CD4-positive, alpha-beta T cell (primary cell): ENCODE results near the gene PI4KA. TPM values are rescaled to one million over a fixed set of nuclear protein-coding genes. Genes with fewer than 3 reads are reported as not detected.
"Not testable (repeated sequence)": the region's sequence is repeated elsewhere in the genome, so short reads cannot be mapped to it uniquely, and the experiment has no call there.

Experiments
- ATAC-seq: fragments of 200-7000 bp; cut with Tn5 transposase; one replicate; pipeline ENCODE4 v1.10.0; 2022; ENCODE audit warnings: mild to moderate bottlenecking; ENCODE audit not compliant: poor library complexity
- CTCF ChIA-PET: fragments of 350-600 bp; sonication (Branson Sonifier 250); formaldehyde crosslinking; loops from one replicate; lab custom pipeline; 2021; ENCODE audit warnings: antibody characterized with exemption, inconsistent platforms; lab: Charles Lee
- POLR2A ChIA-PET: fragments of 350-600 bp; sonication (Branson Sonifier 250); formaldehyde crosslinking; loops from one replicate; lab custom pipeline; 2021; ENCODE audit warnings: antibody characterized with exemption, inconsistent platforms; lab: Charles Lee
- DNase-seq, 14 experiments: peaks; one replicate each; pipeline ENCODE4 v3.0.0-alpha.2; 2013 to 2020; ENCODE audit warnings: mixed read lengths in 2 of 14
- H3K27ac ChIP-seq, 2 donors: one replicate each; pipeline versions ENCODE4 v1.5.1 to v1.7.0; 2013; ENCODE audit warnings: low read length in 2 of 2, low read depth in 1 of 2, mild to moderate bottlenecking in 1 of 2
- H3K27me3 ChIP-seq, 2 experiments: 1 replicate in 1 of 2; 2 replicates in 1 of 2; pipeline versions ENCODE4 v1.6.1 to v1.7.0; 2013; ENCODE audit warnings: low read length in 2 of 2, control low read depth in 1 of 2, mild to moderate bottlenecking in 1 of 2, moderate library complexity in 1 of 2; ENCODE audit not compliant: insufficient read depth in 2 of 2, control insufficient read depth in 1 of 2
- H3K36me3 ChIP-seq: one replicate; pipeline ENCODE4 v1.6.1; 2013; ENCODE audit warnings: low read length, control low read depth; ENCODE audit not compliant: insufficient read depth
- H3K4me1 ChIP-seq: one replicate; pipeline ENCODE4 v1.6.1; 2013; ENCODE audit warnings: low read length, control low read depth; ENCODE audit not compliant: insufficient read depth
- H3K4me3 ChIP-seq: one replicate; pipeline ENCODE4 v1.5.1; 2013; ENCODE audit warnings: mild to moderate bottlenecking, low read length, moderate library complexity
- H3K9me3 ChIP-seq, 2 experiments: 1 replicate in 1 of 2; 2 replicates in 1 of 2; pipeline versions ENCODE4 v1.6.1 to v1.7.0; 2013; ENCODE audit warnings: low read length in 2 of 2, mild to moderate bottlenecking in 2 of 2, control low read depth in 1 of 2, moderate library complexity in 1 of 2; ENCODE audit not compliant: control insufficient read depth in 1 of 2, insufficient read depth in 1 of 2
- H3K27ac Mint-ChIP-seq: one replicate; pipeline ENCODE4 v1.8.0; 2020; ENCODE audit warnings: mixed read lengths
- H3K27me3 Mint-ChIP-seq: one replicate; pipeline ENCODE4 v1.8.0; 2021; ENCODE audit warnings: mixed read lengths
- H3K36me3 Mint-ChIP-seq: one replicate; pipeline ENCODE4 v1.8.0; 2021; ENCODE audit warnings: low read depth, mixed read lengths
- H3K4me1 Mint-ChIP-seq: one replicate; pipeline ENCODE4 v1.8.0; 2021; ENCODE audit warnings: low read depth, mixed read lengths
- H3K4me3 Mint-ChIP-seq: one replicate; pipeline ENCODE4 v1.8.0; 2020; ENCODE audit warnings: mild to moderate bottlenecking, mixed read lengths
- H3K9me3 Mint-ChIP-seq: one replicate; pipeline ENCODE4 v1.8.0; 2020; ENCODE audit warnings: mixed read lengths
- intact Hi-C, 2 experiments: fragments of 100-400 bp; cut with DNase I in 1 of 2; cut with micrococcal nuclease in 1 of 2; formaldehyde crosslinking; loops; one replicate each; pipeline versions ENCODE4 v1.15.1 to v1.9.0; 2023 to 2025; cut with DNase I, micrococcal nuclease
- total RNA-seq, 174 experiments: library from RNA in 2 of 174; stranded (reverse) in 2 of 174; gene quantifications; one replicate each; pipeline ENCODE4 v1.2.3 and lab custom pipeline; 2021 to 2026

PI4KA gene
- total RNA-seq, 2 experiments from 2014 or later, result 137 to 146 TPM

GRCh38 chr22:20707549-20708118, 151.0 kb downstream of the PI4KA start:
- H3K27ac Mint-ChIP-seq, POLR2A ChIA-PET, H3K4me3 ChIP-seq, H3K4me1 Mint-ChIP-seq, DNase-seq, H3K27me3 ChIP-seq, H3K9me3 Mint-ChIP-seq, intact Hi-C loops, H3K27me3 Mint-ChIP-seq, H3K27ac ChIP-seq, ATAC-seq, H3K4me1 ChIP-seq, H3K9me3 ChIP-seq, H3K4me3 Mint-ChIP-seq, CTCF ChIA-PET, H3K36me3 ChIP-seq: not testable (repeated sequence)
- H3K36me3 Mint-ChIP-seq, result peaks cover 21% of the 10 kb centered on the region

- peak overlapping the region; percentile 43 for H3K4me3 ChIP-seq
- not testable (repeated sequence) for H3K27me3 Mint-ChIP-seq
Measured at GRCh38 chr22:20703816-20704609, 154.6 kb downstream of the PI4KA start.

GRCh38 chr22:20703414-20703806, 155.2 kb downstream of the PI4KA start:
- H3K9me3 Mint-ChIP-seq, H3K9me3 ChIP-seq, H3K36me3 ChIP-seq, H3K27me3 ChIP-seq, DNase-seq, H3K27ac ChIP-seq, H3K27me3 Mint-ChIP-seq, CTCF ChIA-PET: not testable (repeated sequence)
- Mint-ChIP-seq H3K4me3 (peak overlapping the region; percentile 94), H3K4me1 (peaks cover 15% of the 10 kb centered on the region), H3K27ac (peak overlapping the region; percentile 97), H3K36me3 (peaks cover 14% of the 10 kb centered on the region)
- peak; percentile 14 for ATAC-seq
- POLR2A ChIA-PET, result interaction anchor here (0.6 to 3.0 kb wide), 14 partner anchors 12 to 404 kb away, joined by 3 to 26 read pairs (median 4); partner anchors contain the start of genes DGCR6L, MED15 and ZNF74
- Histone ChIP-seq H3K4me3 (peak overlapping the region; percentile 43), H3K4me1 (peaks cover 17% of the 10 kb centered on the region)
- intact Hi-C loops, result loop anchor here in 1 of 2 experiments (5.0 kb wide), 2 partner anchors 136 to 206 kb away; partner anchors contain the start of gene KLHL22

More at GRCh38 chr22:20703816-20704609, 154.6 kb downstream of the PI4KA start:
- H3K4me1 Mint-ChIP-seq, result peaks cover 15% of the 10 kb centered on the region
- peak; percentile 7 for ATAC-seq
- peak overlapping the region; percentile 13 for H3K27ac Mint-ChIP-seq
- intact Hi-C loops, result loop anchor here (2.0 to 5.0 kb wide), 3 partner anchors 37 to 207 kb away; partner anchors contain the start of gene KLHL22 (in 1 of the 2)
- H3K9me3 ChIP-seq, H3K27ac ChIP-seq, H3K36me3 ChIP-seq, CTCF ChIA-PET, H3K27me3 ChIP-seq, H3K9me3 Mint-ChIP-seq: not testable (repeated sequence)
- peaks cover 17% of the 10 kb centered on the region for H3K4me1 ChIP-seq
- H3K36me3 Mint-ChIP-seq, result peaks cover 14% of the 10 kb centered on the region
- H3K4me3 Mint-ChIP-seq, result peak overlapping the region; percentile 77
- POLR2A ChIA-PET, result interaction anchor here (0.6 to 3.0 kb wide), 10 partner anchors 33 to 405 kb away, joined by 3 to 26 read pairs (median 6); partner anchors contain the start of genes DGCR6L and ZNF74
- peak in 7 of 14 experiments; percentile 9 to 61 (median 25) for DNase-seq

- Mint-ChIP-seq H3K4me1 (peaks cover 15% of the 10 kb centered on the region), H3K27ac (peak overlapping the region; percentile 97), H3K36me3 (peaks cover 11% of the 10 kb centered on the region), H3K4me3 (peak overlapping the region; percentile 94)
- H3K27me3 ChIP-seq, H3K9me3 Mint-ChIP-seq, H3K27me3 Mint-ChIP-seq, H3K36me3 ChIP-seq, H3K9me3 ChIP-seq: not testable (repeated sequence)
- H3K4me3 ChIP-seq, result peak overlapping the region; percentile 57
- ChIA-PET POLR2A (interaction anchor here (0.6 to 3.0 kb wide), 14 partner anchors 11 to 404 kb away, joined by 3 to 26 read pairs (median 4); partner anchors contain the start of genes DGCR6L, MED15 and ZNF74), CTCF (interaction anchor here (0.8 kb wide), 1 partner anchor 285 kb away, joined by 3 read pairs; no protein-coding TSS in a partner anchor)
- H3K27ac ChIP-seq, result peak overlapping the region in 1 of 2 donors; percentile 66
- peak; percentile 75 for ATAC-seq
- DNase-seq, result peak; percentile 94 to 99 (median 98)
- H3K4me1 ChIP-seq, result peaks cover 17% of the 10 kb centered on the region
- intact Hi-C loops, result loop anchor here in 1 of 2 experiments (5.0 kb wide), 2 partner anchors 135 to 205 kb away; partner anchors contain the start of gene KLHL22
Measured at GRCh38 chr22:20702546-20703413, 155.8 kb downstream of the PI4KA start.

- DNase-seq (peak in 5 of 14 experiments; percentile 15 to 28 (median 21)), ATAC-seq (peak; percentile 9)
- Mint-ChIP-seq H3K4me3 (peak overlapping the region; percentile 94), H3K4me1 (peaks cover 21% of the 10 kb centered on the region), H3K27ac (peak overlapping the region; percentile 97)
- intact Hi-C loops, result loop anchor here in 1 of 2 experiments (5.0 kb wide), 2 partner anchors 135 to 205 kb away; partner anchors contain the start of gene KLHL22
- not testable (repeated sequence) for H3K27ac ChIP-seq, H3K36me3 Mint-ChIP-seq, H3K9me3 Mint-ChIP-seq, H3K36me3 ChIP-seq, H3K27me3 ChIP-seq, H3K27me3 Mint-ChIP-seq, H3K9me3 ChIP-seq
- CTCF ChIA-PET, result interaction anchor here (0.8 kb wide), 1 partner anchor 284 kb away, joined by 3 read pairs; no protein-coding TSS in a partner anchor
- POLR2A ChIA-PET, result interaction anchor here (1.2 to 3.0 kb wide), 8 partner anchors 31 to 382 kb away, joined by 4 to 26 read pairs (median 6); partner anchors contain the start of gene DGCR6L
- H3K4me1 ChIP-seq, result peaks cover 21% of the 10 kb centered on the region
- H3K4me3 ChIP-seq, result peak overlapping the region; percentile 57
Measured at GRCh38 chr22:20702175-20702545, 156.5 kb downstream of the PI4KA start.

GRCh38 chr22:20701680-20702136, 156.9 kb downstream of the PI4KA start:
- intact Hi-C loops, result loop anchor here in 1 of 2 experiments (5.0 kb wide), 2 partner anchors 134 to 204 kb away; partner anchors contain the start of gene KLHL22
- H3K27me3 ChIP-seq, H3K36me3 Mint-ChIP-seq, H3K9me3 ChIP-seq, CTCF ChIA-PET, H3K27me3 Mint-ChIP-seq, ATAC-seq, H3K36me3 ChIP-seq, H3K9me3 Mint-ChIP-seq: not testable (repeated sequence)
- Histone ChIP-seq H3K4me3 (peak overlapping the region; percentile 57), H3K4me1 (peaks cover 23% of the 10 kb centered on the region), H3K27ac (peak overlapping the region in 1 of 2 donors; percentile 34)
- POLR2A ChIA-PET, result interaction anchor here (1.9 to 3.0 kb wide), 3 partner anchors 134 to 238 kb away, joined by 6 to 26 read pairs (median 19); no protein-coding TSS in a partner anchor
- Mint-ChIP-seq H3K4me1 (peaks cover 21% of the 10 kb centered on the region), H3K4me3 (peak overlapping the region; percentile 94), H3K27ac (peak overlapping the region; percentile 97)
- DNase-seq, result peak in 5 of 14 experiments; percentile 6 to 45 (median 8)
